HG03025 (cell line): ENCODE results near the gene TCHP.
"Not testable (repeated sequence)": the region's sequence is repeated elsewhere in the genome, so short reads cannot be mapped to it uniquely, and the experiment has no call there.

Experiments
- ATAC-seq: cut with Tn5 transposase; IDR thresholded peaks from one replicate; pipeline ENCODE4 v1.9.1; 2021; ENCODE audit warnings: mild to moderate bottlenecking, moderate library complexity; ENCODE audit not compliant: unreplicated experiment, low FRiP score

Gene TCHP

GRCh38 chr12:109899783-109900751, at the start of gene TCHP:
Gene TCHP (plus strand): TSS chr12:109900274. CDS start chr12:109903027, 2,753 bp downstream.
- ATAC-seq, result no peak

- not testable (repeated sequence) for ATAC-seq
These were observed 49.6 kb upstream of the TCHP start for GRCh38 chr12:109850518-109850917.

- no peak for ATAC-seq
These were observed 44.7 kb upstream of the TCHP start for GRCh38 chr12:109855377-109855776.

GRCh38 chr12:109857715-109858114, 42.4 kb upstream of the TCHP start:
- ATAC-seq, result no peak

GRCh38 chr12:109858764-109859163, 41.3 kb upstream of the TCHP start:
- no peak for ATAC-seq

GRCh38 chr12:109860977-109861376, 39.1 kb upstream of the TCHP start:
- ATAC-seq, result no peak

- no peak for ATAC-seq
These were observed 38.3 kb upstream of the TCHP start for GRCh38 chr12:109861689-109862314.

- not testable (repeated sequence) for ATAC-seq
These were observed 37.6 kb upstream of the TCHP start for GRCh38 chr12:109862491-109862890.

- ATAC-seq, result no peak
These were observed 36.0 kb upstream of the TCHP start for GRCh38 chr12:109863847-109864712.

GRCh38 chr12:109864916-109865315, 35.2 kb upstream of the TCHP start:
- ATAC-seq, result no peak

GRCh38 chr12:109868182-109869051, 31.7 kb upstream of the TCHP start:
- ATAC-seq, result no peak

- ATAC-seq, result no peak
These were observed 29.4 kb upstream of the TCHP start for GRCh38 chr12:109870648-109871047.

- ATAC-seq, result no peak
These were observed 28.3 kb upstream of the TCHP start for GRCh38 chr12:109871668-109872314.

- no peak for ATAC-seq
These were observed 26.4 kb upstream of the TCHP start for GRCh38 chr12:109873653-109874052.

- no peak for ATAC-seq
These were observed 24.4 kb upstream of the TCHP start for GRCh38 chr12:109875572-109876131.

- ATAC-seq, result no peak
These were observed 23.7 kb upstream of the TCHP start for GRCh38 chr12:109876406-109876805.

GRCh38 chr12:109877504-109878246, 22.4 kb upstream of the TCHP start:
- no peak for ATAC-seq

- no peak for ATAC-seq
These were observed 21.8 kb upstream of the TCHP start for GRCh38 chr12:109878247-109878625.
